Peyer's patch (tissue), 4 donors: Measurements from ENCODE around the gene PDXP.

Experiments used
- POLR2A ChIP-seq, 2 donors: fragments of 450-650 bp; IDR thresholded peaks; one replicate each; pipeline ENCODE4 v1.5.1; 2017; ENCODE audit warnings: antibody characterized with exemption in 2 of 2, mild to moderate bottlenecking in 2 of 2, moderate library complexity in 2 of 2
- TF ChIP-seq, protein P1 (sequence below), 6 experiments: fragments of 450-650 bp in 4 of 6; fragments of 200-600 bp in 2 of 6; sonication (generic) in 1 of 6; IDR thresholded peaks; one replicate each; pipeline ENCODE4 v1.5.1; 2017 to 2019; ENCODE audit warnings: antibody characterized with exemption in 6 of 6, mild to moderate bottlenecking in 3 of 6, moderate library complexity in 1 of 6

DNA sequence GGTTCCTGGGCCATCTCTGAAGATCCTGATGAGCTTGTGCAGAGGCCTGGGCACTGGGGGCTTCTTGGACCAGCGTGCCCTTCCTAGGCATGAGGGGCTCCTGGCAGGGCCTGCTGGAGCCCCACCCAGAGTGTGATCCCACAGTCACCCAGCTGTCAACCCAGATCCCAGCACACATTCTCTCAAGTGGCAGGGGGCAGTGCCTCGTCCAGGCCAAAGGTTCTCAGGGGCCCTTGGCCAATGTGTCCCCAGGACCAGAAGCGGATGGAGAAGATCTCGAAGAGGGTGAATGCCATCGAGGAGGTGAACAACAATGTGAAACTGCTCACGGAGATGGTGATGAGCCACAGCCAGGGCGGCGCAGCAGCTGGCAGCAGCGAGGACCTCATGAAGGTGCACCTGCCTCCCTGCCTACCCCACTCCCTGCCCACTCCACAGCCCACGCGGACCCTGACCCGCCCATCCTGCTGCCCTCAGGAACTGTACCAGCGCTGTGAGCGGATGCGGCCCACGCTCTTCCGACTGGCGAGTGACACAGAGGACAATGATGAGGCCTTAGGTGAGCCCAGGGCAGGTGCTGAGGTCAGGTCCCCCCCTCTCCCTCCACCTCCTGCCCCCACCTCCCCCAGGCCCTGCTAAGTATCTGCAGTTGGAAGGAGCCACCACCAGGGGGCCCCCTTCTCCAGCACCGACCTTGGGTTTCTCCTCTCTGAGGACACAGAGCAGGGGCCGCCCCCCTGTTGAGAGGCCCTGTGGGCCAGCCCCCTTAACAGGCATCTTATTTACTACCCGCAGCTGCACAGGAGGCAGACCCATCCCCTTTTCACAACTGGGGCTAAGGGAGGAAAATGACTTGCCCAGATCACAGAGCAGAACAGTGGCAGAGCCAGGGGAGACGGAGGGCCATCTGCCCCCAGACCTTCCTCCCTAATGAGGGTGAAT lies 35.2 kb upstream of the PDXP start:
- TF ChIP-seq, protein P1, sequence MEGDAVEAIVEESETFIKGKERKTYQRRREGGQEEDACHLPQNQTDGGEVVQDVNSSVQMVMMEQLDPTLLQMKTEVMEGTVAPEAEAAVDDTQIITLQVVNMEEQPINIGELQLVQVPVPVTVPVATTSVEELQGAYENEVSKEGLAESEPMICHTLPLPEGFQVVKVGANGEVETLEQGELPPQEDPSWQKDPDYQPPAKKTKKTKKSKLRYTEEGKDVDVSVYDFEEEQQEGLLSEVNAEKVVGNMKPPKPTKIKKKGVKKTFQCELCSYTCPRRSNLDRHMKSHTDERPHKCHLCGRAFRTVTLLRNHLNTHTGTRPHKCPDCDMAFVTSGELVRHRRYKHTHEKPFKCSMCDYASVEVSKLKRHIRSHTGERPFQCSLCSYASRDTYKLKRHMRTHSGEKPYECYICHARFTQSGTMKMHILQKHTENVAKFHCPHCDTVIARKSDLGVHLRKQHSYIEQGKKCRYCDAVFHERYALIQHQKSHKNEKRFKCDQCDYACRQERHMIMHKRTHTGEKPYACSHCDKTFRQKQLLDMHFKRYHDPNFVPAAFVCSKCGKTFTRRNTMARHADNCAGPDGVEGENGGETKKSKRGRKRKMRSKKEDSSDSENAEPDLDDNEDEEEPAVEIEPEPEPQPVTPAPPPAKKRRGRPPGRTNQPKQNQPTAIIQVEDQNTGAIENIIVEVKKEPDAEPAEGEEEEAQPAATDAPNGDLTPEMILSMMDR (IDR thresholded peaks at IDR 0.05) = peak; percentile 63 to 94 (median 72)
- no peak for TF ChIP-seq POLR2A (IDR thresholded peaks at IDR 0.05)
